ENCODE results near the gene TRPC1. TPM values are rescaled to one million over a fixed set of nuclear protein-coding genes. Genes with fewer than 3 reads are reported as not detected.
A peak's percentile ranks its signal among the peaks of the same experiment; 100 is the strongest.

TRPC1 gene
- total and polyA plus RNA-seq, 2 experiments from 2014 or later: 7.0 to 36.6 TPM

- DNase-seq (ENCODE audit: low spot score): no peak
- H4K20me1 ChIP-seq (replicated peaks; ENCODE audit: insufficient read depth): 0 out of 2 replicates have a peak, but pooled peaks cover 3% of the 10 kb centered on the region
- H3K27ac ChIP-seq (ENCODE audit: low read depth): no peak overlapping the region
- TF ChIP-seq ZNF114 (CRISPR knock-in tag; IDR thresholded peaks at IDR 0.05) (no peak), STAT1 (IDR thresholded peaks at IDR 0.05; ENCODE audit: unreplicated experiment) (no peak), ZNF331 (CRISPR knock-in tag; IDR thresholded peaks at IDR 0.05; ENCODE audit: low read depth) (no peak), POLR2AphosphoS5 (IDR thresholded peaks at IDR 0.05; ENCODE audit: low read depth) (no peak), NANOG (IDR thresholded peaks at IDR 0.05; ENCODE audit: borderline replicate concordance) (no peak), EZH2phosphoT487 (IDR thresholded peaks at IDR 0.05; ENCODE audit: unreplicated experiment) (no peak), EZH2 (IDR thresholded peaks at IDR 0.05; ENCODE audit: low read depth, unreplicated experiment) (no peak), ZNF462 (CRISPR knock-in tag; IDR thresholded peaks at IDR 0.05) (no peak), JUNB (IDR thresholded peaks at IDR 0.05; ENCODE audit: unreplicated experiment) (no peak)
- TF ChIP-seq, protein P1, sequence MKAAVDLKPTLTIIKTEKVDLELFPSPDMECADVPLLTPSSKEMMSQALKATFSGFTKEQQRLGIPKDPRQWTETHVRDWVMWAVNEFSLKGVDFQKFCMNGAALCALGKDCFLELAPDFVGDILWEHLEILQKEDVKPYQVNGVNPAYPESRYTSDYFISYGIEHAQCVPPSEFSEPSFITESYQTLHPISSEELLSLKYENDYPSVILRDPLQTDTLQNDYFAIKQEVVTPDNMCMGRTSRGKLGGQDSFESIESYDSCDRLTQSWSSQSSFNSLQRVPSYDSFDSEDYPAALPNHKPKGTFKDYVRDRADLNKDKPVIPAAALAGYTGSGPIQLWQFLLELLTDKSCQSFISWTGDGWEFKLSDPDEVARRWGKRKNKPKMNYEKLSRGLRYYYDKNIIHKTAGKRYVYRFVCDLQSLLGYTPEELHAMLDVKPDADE (IDR thresholded peaks at IDR 0.05): no peak
- TF ChIP-seq, protein P2, sequence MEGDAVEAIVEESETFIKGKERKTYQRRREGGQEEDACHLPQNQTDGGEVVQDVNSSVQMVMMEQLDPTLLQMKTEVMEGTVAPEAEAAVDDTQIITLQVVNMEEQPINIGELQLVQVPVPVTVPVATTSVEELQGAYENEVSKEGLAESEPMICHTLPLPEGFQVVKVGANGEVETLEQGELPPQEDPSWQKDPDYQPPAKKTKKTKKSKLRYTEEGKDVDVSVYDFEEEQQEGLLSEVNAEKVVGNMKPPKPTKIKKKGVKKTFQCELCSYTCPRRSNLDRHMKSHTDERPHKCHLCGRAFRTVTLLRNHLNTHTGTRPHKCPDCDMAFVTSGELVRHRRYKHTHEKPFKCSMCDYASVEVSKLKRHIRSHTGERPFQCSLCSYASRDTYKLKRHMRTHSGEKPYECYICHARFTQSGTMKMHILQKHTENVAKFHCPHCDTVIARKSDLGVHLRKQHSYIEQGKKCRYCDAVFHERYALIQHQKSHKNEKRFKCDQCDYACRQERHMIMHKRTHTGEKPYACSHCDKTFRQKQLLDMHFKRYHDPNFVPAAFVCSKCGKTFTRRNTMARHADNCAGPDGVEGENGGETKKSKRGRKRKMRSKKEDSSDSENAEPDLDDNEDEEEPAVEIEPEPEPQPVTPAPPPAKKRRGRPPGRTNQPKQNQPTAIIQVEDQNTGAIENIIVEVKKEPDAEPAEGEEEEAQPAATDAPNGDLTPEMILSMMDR (conservative IDR thresholded peaks at IDR 0.05; ENCODE audit: low read depth in 2 of 2): no peak
- TF ChIP-seq, protein P3, sequence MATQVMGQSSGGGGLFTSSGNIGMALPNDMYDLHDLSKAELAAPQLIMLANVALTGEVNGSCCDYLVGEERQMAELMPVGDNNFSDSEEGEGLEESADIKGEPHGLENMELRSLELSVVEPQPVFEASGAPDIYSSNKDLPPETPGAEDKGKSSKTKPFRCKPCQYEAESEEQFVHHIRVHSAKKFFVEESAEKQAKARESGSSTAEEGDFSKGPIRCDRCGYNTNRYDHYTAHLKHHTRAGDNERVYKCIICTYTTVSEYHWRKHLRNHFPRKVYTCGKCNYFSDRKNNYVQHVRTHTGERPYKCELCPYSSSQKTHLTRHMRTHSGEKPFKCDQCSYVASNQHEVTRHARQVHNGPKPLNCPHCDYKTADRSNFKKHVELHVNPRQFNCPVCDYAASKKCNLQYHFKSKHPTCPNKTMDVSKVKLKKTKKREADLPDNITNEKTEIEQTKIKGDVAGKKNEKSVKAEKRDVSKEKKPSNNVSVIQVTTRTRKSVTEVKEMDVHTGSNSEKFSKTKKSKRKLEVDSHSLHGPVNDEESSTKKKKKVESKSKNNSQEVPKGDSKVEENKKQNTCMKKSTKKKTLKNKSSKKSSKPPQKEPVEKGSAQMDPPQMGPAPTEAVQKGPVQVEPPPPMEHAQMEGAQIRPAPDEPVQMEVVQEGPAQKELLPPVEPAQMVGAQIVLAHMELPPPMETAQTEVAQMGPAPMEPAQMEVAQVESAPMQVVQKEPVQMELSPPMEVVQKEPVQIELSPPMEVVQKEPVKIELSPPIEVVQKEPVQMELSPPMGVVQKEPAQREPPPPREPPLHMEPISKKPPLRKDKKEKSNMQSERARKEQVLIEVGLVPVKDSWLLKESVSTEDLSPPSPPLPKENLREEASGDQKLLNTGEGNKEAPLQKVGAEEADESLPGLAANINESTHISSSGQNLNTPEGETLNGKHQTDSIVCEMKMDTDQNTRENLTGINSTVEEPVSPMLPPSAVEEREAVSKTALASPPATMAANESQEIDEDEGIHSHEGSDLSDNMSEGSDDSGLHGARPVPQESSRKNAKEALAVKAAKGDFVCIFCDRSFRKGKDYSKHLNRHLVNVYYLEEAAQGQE (IDR thresholded peaks at IDR 0.05; ENCODE audit: unreplicated experiment): no peak
- H3K4me3 ChIP-seq: no peak overlapping the region; the same call in 1 of the 2 replicates
- H3K36me3 Mint-ChIP-seq (ENCODE audit: low read depth): no peaks in the 10 kb centered on the region; the same call in 2 of the 3 replicates
- H3K4me1 Mint-ChIP-seq: peaks cover 22% of the 10 kb centered on the region
- peaks cover 3% of the 10 kb centered on the region for H3K27me3 Mint-ChIP-seq (ENCODE audit: insufficient read depth, low read depth, poor library complexity)
- H3K9me2 ChIP-seq (ENCODE audit: insufficient read depth): no peaks in the 10 kb centered on the region
- H3K27me3 ChIP-seq (ENCODE audit: insufficient read depth): no peaks in the 10 kb centered on the region
- peaks cover 41% of the 10 kb centered on the region for H3K79me2 ChIP-seq (replicated peaks; ENCODE audit: insufficient read depth)
- peak overlapping the region; percentile 84 for H3K4me3 Mint-ChIP-seq
- ATAC-seq: no peak
- no peak overlapping the region for H2AFZ ChIP-seq
- H3K36me3 ChIP-seq (ENCODE audit: insufficient read depth): no peaks in the 10 kb centered on the region
- H3F3A ChIP-seq (replicated peaks; ENCODE audit: low read depth): no peaks in the 10 kb centered on the region
- H3K4me1 ChIP-seq (ENCODE audit: insufficient read depth): peaks cover 19% of the 10 kb centered on the region
- H3K4me2 ChIP-seq: peak overlapping the region; percentile 94
- H3K9me3 Mint-ChIP-seq: no peaks in the 10 kb centered on the region; the same call in 2 of the 3 replicates
- no peak overlapping the region for H3K27ac Mint-ChIP-seq
Observed at GRCh38 chr3:142726017-142726416, 2.2 kb downstream of the TRPC1 start.
